GM19193 (cell line): ENCODE measurements around the gene ZNF627.
A peak's percentile ranks its signal among the peaks of the same experiment; 100 is the strongest.

Experiments
- POLR2A ChIP-seq: IDR thresholded peaks from 4 replicates; pipeline ENCODE4 v1.6.1; 2011; ENCODE audit not compliant: insufficient read depth, insufficient read length; ENCODE audit errors: extremely low read depth

Gene ZNF627

DNA sequence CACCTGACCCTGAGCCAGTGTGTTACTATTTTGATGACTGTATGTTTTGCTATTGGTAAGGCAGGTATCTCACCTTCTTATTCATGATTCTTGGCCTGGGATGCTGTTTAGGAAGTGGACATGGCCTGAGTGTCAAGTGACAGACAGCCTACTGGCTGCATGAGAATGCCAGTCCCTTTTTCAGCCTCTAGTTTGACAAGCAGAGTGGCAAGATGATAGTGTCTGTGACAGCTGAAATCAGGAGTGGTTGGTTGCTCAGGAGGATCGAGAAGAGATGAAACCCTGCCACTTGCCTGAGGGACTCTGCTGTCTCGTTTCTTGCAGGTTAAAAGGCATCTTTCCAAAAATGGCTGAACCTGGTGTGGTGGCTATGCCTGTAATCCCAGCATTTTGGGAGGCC, 31.1 kb upstream of the ZNF627 start:
- no peak for TF ChIP-seq POLR2A

GRCh38 chr19:11570039-11570462, 27.2 kb upstream of the ZNF627 start:
- no peak for TF ChIP-seq POLR2A

DNA sequence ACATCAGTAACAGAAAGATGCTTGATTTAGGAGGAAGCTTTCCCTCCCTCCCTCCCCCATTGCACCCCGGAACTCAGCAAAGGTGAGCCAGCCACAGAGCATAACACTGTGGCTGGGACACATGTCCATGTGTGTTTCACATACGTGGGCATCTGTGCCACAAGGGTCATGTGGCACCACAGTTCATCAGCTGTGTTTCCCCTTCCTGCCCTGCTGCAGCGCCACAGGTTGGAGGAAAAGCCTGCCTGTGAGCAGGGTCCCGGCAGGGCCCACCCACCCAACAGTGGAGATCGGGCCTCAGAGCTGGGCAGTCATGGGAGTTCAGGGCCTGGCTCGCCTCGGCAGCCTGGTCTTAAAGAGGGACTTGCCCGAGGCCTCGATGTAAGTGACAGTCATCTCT, 22.6 kb upstream of the ZNF627 start:
- TF ChIP-seq POLR2A: no peak

GRCh38 chr19:11576227-11576626, 21.1 kb upstream of the ZNF627 start:
- no peak for TF ChIP-seq POLR2A

DNA sequence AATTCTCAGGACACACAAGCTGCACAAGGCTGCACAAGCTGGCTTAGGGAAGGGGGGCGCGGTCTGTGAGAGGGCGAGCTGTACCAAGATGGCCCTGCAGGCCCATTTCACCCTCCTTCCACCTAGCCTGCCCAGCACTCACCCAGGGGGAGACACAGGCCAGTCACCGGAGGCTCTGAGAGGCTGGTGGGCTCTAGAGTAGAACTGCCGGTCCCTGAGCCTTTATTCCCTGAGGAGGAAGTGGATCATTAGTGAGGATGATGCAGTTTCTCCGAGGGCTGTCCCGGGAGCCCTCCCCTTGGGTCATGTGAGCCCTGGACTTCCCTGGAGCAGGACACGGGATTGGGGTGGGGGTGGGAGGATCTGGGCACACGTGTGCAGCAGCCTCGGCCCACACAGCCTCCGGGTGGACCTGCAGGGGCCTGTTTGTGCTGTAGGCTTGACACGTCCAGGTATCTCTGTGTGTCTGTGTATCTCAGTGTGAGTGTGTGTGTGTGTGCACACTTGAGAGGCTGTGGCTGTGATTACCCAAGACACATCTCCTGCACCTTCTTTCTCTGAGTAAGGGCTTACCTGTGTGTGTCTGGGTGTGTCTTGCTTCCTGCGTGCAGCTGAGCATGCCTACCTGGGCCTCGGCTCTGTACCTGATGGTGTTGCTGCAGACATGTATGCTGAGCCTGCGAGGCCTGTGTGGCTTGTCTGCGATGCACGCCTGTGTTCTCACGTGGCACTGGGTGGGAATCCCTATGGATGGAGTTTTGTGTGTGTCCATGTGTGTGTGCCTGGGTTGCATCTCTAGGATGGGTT, 19.6 kb upstream of the ZNF627 start, which contains the start of gene ACP5:
Gene ACP5 (minus strand): TSS at position 195 of the 807 bp plus-strand sequence. CDS start 328 bp downstream, outside the sequence.
- TF ChIP-seq POLR2A: no peak

GRCh38 chr19:11578258-11579142, 18.8 kb upstream of the ZNF627 start:
- TF ChIP-seq POLR2A: peak; percentile 65

GRCh38 chr19:11580116-11580515, 17.2 kb upstream of the ZNF627 start:
- TF ChIP-seq POLR2A: no peak

DNA sequence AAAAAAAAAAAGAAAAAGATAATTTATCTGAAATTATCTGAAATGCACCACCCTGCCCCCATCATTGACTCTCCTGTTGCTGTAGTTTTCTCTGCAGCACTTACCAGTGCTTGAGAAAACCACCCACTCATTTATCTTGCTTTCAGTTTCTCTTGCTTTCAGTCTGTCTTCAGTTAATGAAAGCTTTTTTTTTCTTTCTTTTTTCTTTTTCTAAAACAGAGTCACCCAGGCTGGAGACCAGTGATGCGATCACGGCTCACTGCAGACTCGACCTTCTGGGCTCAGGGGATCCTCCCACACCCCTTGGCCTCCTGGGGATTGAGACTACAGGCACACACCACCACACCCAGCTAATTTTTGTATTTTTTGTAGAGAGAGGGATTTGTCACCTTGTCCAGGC, 15.5 kb upstream of the ZNF627 start:
- no peak for TF ChIP-seq POLR2A

DNA sequence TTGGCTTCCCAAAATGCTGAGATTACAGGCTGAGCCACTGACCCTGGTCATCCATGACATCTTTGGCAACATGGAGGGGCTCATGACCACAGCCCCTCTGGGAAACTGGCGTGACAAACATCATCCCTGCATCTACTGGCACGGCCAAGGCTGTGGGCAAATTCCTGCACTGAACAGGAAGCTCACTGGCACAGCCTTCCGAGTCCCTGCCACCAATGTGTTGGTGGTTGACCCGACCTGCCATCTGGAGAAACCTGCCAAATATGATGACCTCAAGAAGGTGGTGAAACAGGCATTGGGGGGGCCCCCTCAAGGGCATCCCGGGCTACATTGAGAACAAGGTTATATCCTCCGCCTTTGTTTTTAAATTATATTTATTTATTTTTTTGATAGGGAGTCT, 11.0 kb upstream of the ZNF627 start:
- TF ChIP-seq POLR2A: no peak

- no peak for TF ChIP-seq POLR2A
These were observed 9.8 kb upstream of the ZNF627 start for GRCh38 chr19:11587302-11587974.

- no peak for TF ChIP-seq POLR2A
These were observed 9.2 kb upstream of the ZNF627 start for GRCh38 chr19:11587975-11588631.

GRCh38 chr19:11594084-11594483, 3.2 kb upstream of the ZNF627 start:
- no peak for TF ChIP-seq POLR2A

DNA sequence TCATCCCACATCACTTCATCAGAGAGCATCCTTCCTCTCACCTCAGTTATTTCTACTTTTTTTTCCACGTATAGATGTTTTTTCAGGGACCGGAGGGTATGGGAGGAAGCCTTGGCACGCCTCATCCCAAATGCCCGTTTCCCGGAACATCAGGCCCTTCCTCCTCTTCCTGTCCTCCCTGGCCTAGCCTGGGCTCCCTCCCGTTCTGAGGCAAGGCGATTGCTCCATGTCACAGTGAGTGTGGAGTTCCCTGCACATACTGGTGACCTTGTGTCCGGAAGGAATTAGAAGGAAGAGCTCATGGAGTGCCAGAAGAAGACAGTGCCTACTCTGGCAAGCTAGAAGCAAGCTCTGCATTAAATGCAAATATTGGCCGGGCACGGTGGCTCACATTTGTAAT, 1.1 kb upstream of the ZNF627 start:
- TF ChIP-seq POLR2A: no peak

GRCh38 chr19:11598103-11598483, 810 bp downstream of the ZNF627 start:
- TF ChIP-seq POLR2A: no peak

DNA sequence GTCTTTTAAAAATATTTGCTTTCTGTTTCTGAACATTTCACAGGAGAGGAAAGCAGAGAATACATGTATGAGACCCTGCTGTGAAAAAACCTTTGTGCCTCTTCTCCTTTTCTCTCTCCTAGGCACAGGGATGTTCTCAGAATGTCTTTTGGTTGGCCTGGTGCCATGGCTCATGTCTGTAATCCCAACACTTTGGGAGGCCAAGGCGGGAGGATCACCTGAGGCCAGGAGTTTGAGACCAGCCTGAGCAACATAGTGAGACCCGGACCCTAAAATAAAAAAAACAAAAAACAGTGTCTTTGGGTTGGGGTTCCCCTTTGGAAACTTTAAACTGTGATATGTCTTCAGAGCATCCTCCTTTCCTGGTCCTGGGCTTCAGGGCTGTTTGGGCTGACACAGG, 1.5 kb downstream of the ZNF627 start:
- no peak for TF ChIP-seq POLR2A

DNA sequence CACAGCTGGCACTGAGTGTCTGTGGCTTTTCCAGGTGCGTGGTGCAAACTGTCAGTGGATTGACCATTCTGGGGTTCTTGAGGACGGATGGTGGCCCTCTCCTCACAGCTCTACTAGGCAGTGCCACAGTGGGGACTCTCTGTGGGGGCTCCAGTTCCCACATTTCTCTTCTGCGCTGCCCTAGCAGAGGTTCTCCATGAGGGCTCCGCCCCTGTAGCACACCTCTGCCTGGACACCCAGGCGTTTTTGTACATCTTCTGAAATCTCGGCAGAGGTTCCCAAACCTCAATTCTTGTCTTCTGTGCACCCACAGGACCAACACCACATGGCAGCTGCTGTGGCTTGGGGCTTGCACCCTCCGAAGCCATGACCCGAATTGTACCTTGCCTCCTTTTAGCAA, 9.2 kb downstream of the ZNF627 start:
- TF ChIP-seq POLR2A: no peak

DNA sequence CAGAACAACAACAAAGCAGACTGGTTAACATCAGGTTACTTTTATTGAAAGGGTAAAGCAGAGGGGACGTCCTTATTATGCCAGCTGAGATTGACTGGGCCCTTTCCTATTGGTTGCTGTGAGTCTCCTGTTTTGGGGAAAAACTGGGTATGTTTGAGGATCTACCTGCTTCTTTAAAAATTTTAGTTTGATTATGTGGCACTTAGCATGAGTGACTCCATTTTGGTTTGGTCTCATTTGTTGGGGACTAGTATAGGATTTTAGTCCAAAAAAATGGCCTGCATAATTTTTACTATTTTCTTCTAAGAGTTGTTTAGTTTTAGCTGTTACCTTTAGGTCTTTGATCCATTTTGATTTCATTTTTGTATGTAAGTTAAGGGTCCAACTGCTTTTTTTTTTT, 14.4 kb downstream of the ZNF627 start:
- TF ChIP-seq POLR2A: no peak
